Measurements from ENCODE around the gene IRF2. TPM values are rescaled to one million over a fixed set of nuclear protein-coding genes. Genes with fewer than 3 reads are reported as not detected.

Gene IRF2
- polyA plus RNA-seq, 2 of the 4 experiments (the other 2 are of a cell fraction): 11.0 to 23.5 TPM

DNA sequence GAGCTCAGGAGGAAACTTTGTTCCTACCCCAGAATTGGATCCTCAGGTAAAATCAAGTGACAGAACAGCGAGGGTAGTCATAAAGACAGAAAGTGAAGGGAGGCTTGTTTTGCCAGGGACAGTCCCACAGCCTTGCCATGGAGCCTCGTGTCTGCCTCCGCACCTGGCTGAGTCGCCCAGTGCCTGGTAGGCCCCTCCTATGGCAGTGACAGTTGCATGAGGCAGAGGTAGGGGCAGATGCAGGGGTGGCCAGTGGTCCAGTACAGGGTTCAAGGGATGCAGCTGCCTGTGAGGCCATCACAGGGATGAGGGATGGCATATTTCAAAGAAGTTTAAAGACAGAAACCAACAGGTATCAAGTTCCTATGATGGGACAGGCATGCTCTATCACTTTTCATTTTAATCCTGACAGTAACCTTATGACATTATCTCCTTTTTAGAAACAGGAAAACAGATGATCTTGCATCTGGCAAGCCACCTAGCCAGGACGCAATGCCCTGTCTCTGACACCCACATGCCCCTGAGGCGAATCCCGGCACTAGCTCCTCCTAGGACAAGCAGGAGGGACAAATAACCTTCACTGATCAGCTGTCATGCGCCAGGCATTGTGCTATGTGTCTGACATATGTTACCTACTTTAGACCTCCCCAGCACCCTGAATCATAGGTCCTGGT is 129.3 kb downstream of the IRF2 start:
- DNase-seq (ENCODE audit: low read depth in 1 of 2, low spot score in 1 of 2) (no peak), ATAC-seq (no peak), FAIRE-seq (no peak)
- CTCF ChIA-PET: no interaction called here
- Histone ChIP-seq H3K4me1 (peaks cover 12% of the 10 kb centered on the region; the same call in 2 of the 3 replicates), H3K4me2 (no peak overlapping the region), H3K27ac (no peak overlapping the region), H3K9me3 (no peaks in the 10 kb centered on the region), H3K4me3 (no peak overlapping the region)
- TF ChIP-seq FOSL2 (IDR thresholded peaks at IDR 0.05) (no peak), FOSL2 (CRISPR knock-in tag; IDR thresholded peaks at IDR 0.05) (no peak), HDAC2 (IDR thresholded peaks at IDR 0.05) (no peak), NPAS2 (CRISPR knock-in tag; IDR thresholded peaks at IDR 0.05; ENCODE audit: borderline replicate concordance) (no peak), CEBPB (IDR thresholded peaks at IDR 0.05) (no peak)
- 87% methylated on average over 6 of the region's 8 CpGs for WGBS (ENCODE audit: missing lambda C conversion rate)
- POLR2A ChIA-PET: no interaction called here

DNA sequence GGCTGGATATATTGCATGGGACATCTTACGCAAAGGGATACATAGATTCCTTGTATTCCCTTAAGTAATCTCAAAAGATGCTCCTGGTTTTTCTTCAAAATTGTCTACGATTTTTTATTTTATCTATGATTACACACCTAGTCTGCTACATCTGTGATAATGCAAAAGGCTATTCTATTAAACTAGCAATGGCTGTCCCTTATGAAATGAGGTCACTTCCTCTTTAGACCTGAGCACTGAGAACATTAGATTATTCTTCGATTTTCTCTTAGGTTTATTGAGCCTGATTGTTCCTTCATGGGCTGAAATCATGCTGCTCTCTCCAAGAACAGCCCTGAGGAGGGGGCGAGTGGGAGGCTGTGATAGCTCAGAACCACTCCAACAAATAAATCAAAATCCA is 129.9 kb downstream of the IRF2 start:
- TF ChIP-seq, protein P1, sequence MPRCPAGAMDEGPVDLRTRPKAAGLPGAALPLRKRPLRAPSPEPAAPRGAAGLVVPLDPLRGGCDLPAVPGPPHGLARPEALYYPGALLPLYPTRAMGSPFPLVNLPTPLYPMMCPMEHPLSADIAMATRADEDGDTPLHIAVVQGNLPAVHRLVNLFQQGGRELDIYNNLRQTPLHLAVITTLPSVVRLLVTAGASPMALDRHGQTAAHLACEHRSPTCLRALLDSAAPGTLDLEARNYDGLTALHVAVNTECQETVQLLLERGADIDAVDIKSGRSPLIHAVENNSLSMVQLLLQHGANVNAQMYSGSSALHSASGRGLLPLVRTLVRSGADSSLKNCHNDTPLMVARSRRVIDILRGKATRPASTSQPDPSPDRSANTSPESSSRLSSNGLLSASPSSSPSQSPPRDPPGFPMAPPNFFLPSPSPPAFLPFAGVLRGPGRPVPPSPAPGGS (IDR thresholded peaks at IDR 0.05): no peak
- no peak for TF ChIP-seq EHMT2 (IDR thresholded peaks at IDR 0.05; ENCODE audit: low read depth)
- TF ChIP-seq SMC3 (IDR thresholded peaks at IDR 0.05): no peak
- TF ChIP-seq, protein P2, sequence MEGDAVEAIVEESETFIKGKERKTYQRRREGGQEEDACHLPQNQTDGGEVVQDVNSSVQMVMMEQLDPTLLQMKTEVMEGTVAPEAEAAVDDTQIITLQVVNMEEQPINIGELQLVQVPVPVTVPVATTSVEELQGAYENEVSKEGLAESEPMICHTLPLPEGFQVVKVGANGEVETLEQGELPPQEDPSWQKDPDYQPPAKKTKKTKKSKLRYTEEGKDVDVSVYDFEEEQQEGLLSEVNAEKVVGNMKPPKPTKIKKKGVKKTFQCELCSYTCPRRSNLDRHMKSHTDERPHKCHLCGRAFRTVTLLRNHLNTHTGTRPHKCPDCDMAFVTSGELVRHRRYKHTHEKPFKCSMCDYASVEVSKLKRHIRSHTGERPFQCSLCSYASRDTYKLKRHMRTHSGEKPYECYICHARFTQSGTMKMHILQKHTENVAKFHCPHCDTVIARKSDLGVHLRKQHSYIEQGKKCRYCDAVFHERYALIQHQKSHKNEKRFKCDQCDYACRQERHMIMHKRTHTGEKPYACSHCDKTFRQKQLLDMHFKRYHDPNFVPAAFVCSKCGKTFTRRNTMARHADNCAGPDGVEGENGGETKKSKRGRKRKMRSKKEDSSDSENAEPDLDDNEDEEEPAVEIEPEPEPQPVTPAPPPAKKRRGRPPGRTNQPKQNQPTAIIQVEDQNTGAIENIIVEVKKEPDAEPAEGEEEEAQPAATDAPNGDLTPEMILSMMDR (IDR thresholded peaks at IDR 0.05): no peak
- TF ChIP-seq ZNF302 (CRISPR knock-in tag; IDR thresholded peaks at IDR 0.05): no peak
- TF ChIP-seq TP53 (CRISPR knock-in tag; IDR thresholded peaks at IDR 0.05): no peak
- no peak for TF ChIP-seq MAFK (IDR thresholded peaks at IDR 0.05; ENCODE audit: partially characterized antibody)
- TF ChIP-seq, protein P3, sequence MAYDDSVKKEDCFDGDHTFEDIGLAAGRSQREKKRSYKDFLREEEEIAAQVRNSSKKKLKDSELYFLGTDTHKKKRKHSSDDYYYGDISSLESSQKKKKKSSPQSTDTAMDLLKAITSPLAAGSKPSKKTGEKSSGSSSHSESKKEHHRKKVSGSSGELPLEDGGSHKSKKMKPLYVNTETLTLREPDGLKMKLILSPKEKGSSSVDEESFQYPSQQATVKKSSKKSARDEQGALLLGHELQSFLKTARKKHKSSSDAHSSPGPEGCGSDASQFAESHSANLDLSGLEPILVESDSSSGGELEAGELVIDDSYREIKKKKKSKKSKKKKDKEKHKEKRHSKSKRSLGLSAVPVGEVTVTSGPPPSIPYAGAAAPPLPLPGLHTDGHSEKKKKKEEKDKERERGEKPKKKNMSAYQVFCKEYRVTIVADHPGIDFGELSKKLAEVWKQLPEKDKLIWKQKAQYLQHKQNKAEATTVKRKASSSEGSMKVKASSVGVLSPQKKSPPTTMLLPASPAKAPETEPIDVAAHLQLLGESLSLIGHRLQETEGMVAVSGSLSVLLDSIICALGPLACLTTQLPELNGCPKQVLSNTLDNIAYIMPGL (CRISPR knock-in tag; IDR thresholded peaks at IDR 0.05; ENCODE audit: borderline replicate concordance): no peak
- TF ChIP-seq, protein P4, sequence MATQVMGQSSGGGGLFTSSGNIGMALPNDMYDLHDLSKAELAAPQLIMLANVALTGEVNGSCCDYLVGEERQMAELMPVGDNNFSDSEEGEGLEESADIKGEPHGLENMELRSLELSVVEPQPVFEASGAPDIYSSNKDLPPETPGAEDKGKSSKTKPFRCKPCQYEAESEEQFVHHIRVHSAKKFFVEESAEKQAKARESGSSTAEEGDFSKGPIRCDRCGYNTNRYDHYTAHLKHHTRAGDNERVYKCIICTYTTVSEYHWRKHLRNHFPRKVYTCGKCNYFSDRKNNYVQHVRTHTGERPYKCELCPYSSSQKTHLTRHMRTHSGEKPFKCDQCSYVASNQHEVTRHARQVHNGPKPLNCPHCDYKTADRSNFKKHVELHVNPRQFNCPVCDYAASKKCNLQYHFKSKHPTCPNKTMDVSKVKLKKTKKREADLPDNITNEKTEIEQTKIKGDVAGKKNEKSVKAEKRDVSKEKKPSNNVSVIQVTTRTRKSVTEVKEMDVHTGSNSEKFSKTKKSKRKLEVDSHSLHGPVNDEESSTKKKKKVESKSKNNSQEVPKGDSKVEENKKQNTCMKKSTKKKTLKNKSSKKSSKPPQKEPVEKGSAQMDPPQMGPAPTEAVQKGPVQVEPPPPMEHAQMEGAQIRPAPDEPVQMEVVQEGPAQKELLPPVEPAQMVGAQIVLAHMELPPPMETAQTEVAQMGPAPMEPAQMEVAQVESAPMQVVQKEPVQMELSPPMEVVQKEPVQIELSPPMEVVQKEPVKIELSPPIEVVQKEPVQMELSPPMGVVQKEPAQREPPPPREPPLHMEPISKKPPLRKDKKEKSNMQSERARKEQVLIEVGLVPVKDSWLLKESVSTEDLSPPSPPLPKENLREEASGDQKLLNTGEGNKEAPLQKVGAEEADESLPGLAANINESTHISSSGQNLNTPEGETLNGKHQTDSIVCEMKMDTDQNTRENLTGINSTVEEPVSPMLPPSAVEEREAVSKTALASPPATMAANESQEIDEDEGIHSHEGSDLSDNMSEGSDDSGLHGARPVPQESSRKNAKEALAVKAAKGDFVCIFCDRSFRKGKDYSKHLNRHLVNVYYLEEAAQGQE (IDR thresholded peaks at IDR 0.05): no peak
- TF ChIP-seq MAZ (IDR thresholded peaks at IDR 0.05; ENCODE audit: borderline replicate concordance, low read depth, low read length): no peak
- DNase-seq (ENCODE audit: low read depth in 1 of 2, low spot score in 1 of 2) (no peak), FAIRE-seq (no peak), ATAC-seq (no peak)
- peak overlapping the region; percentile 58; the same call in 1 of the 3 replicates for H3K4me2 ChIP-seq
- WGBS (ENCODE audit: missing lambda C conversion rate): 56% methylated on average over 4 of the region's 4 CpGs
- no peak overlapping the region for H3K27ac ChIP-seq
- peaks cover 11% of the 10 kb centered on the region; the same call in 2 of the 3 replicates for H3K4me1 ChIP-seq
- no peak overlapping the region for H3K4me3 ChIP-seq
- ChIA-PET POLR2A (no interaction called here), CTCF (interaction anchor here (2.3 kb wide), 1 partner anchor 17 kb away, joined by 5 read pairs; no protein-coding TSS in a partner anchor)
- H3K9me3 ChIP-seq: no peaks in the 10 kb centered on the region
